ENCODE data around the gene POLR3B.
"Not testable (repeated sequence)": the region's sequence is repeated elsewhere in the genome, so short reads cannot be mapped to it uniquely, and the experiment has no call there.

Gene POLR3B

GRCh38 chr12:106452309-106452708 is 94.8 kb downstream of the POLR3B start:
- no peak overlapping the region for H3K4me3 Mint-ChIP-seq
- no peaks in the 10 kb centered on the region for H3K9me3 Mint-ChIP-seq
- H3K27me3 Mint-ChIP-seq, result no peaks in the 10 kb centered on the region
- H3K27ac Mint-ChIP-seq, result no peak overlapping the region
- peaks cover 53% of the 10 kb centered on the region for H3K36me3 Mint-ChIP-seq (ENCODE audit: low read depth)
- no peaks in the 10 kb centered on the region for H3K4me1 Mint-ChIP-seq (ENCODE audit: low read depth)

GRCh38 chr12:106455111-106455510 is 97.6 kb downstream of the POLR3B start:
- no peaks in the 10 kb centered on the region for H3K9me3 Mint-ChIP-seq
- H3K27ac Mint-ChIP-seq, result no peak overlapping the region
- H3K4me3 Mint-ChIP-seq, result no peak overlapping the region
- no peaks in the 10 kb centered on the region for H3K27me3 Mint-ChIP-seq
- H3K4me1 Mint-ChIP-seq (ENCODE audit: low read depth), result no peaks in the 10 kb centered on the region
- H3K36me3 Mint-ChIP-seq (ENCODE audit: low read depth), result peaks cover 56% of the 10 kb centered on the region

DNA sequence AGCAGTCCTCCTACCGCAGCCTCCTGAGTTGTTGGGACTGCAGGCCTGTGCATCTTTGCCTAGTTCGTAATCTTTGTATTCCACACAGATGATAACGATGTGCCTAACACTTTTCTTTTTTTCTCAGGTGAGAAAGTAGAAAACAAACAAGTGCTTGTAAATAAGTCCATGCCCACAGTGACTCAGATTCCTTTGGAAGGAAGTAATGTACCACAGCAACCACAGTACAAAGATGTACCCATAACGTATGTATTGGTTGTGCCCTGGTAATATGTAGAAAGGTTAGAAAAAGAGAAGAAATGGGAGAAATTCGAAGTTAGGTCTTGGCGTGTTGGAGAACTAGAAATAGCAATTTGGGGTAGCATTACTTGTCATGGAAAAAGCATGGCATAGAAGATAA is 101.6 kb downstream of the POLR3B start:
- Mint-ChIP-seq H3K9me3 (no peaks in the 10 kb centered on the region), H3K27me3 (no peaks in the 10 kb centered on the region), H3K4me1 (ENCODE audit: low read depth) (peaks cover 6% of the 10 kb centered on the region), H3K4me3 (no peak overlapping the region), H3K27ac (no peak overlapping the region), H3K36me3 (ENCODE audit: low read depth) (peaks cover 69% of the 10 kb centered on the region)

DNA sequence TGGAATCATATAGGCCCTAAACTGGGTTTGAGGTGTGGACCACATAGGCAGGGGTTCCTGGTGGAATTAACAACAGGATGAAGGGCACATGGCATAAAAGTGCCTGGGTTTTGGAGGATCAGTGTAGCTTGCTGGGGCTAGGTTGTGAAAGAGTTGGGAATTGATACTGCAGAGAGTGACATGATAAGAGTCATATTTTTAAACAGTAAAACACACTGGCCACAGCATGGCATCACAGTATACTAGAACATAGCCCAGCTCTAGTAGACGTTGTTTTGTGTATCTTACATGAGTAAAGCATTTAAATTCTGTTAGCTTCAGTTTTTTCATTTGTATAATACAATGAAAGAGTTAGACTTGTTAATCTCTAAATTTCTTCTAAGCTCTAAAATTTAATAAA is 102.0 kb downstream of the POLR3B start:
- Mint-ChIP-seq H3K27ac (no peak overlapping the region), H3K27me3 (no peaks in the 10 kb centered on the region), H3K4me1 (ENCODE audit: low read depth) (peaks cover 6% of the 10 kb centered on the region), H3K36me3 (ENCODE audit: low read depth) (peaks cover 67% of the 10 kb centered on the region), H3K9me3 (no peaks in the 10 kb centered on the region), H3K4me3 (no peak overlapping the region)

- no peak overlapping the region for H3K27ac Mint-ChIP-seq
- no peaks in the 10 kb centered on the region for H3K9me3 Mint-ChIP-seq
- peaks cover 6% of the 10 kb centered on the region for H3K4me1 Mint-ChIP-seq (ENCODE audit: low read depth)
- peaks cover 67% of the 10 kb centered on the region for H3K36me3 Mint-ChIP-seq (ENCODE audit: low read depth)
- no peak overlapping the region for H3K4me3 Mint-ChIP-seq
- no peaks in the 10 kb centered on the region for H3K27me3 Mint-ChIP-seq
Observed at GRCh38 chr12:106461730-106462129, 104.2 kb downstream of the POLR3B start.

DNA sequence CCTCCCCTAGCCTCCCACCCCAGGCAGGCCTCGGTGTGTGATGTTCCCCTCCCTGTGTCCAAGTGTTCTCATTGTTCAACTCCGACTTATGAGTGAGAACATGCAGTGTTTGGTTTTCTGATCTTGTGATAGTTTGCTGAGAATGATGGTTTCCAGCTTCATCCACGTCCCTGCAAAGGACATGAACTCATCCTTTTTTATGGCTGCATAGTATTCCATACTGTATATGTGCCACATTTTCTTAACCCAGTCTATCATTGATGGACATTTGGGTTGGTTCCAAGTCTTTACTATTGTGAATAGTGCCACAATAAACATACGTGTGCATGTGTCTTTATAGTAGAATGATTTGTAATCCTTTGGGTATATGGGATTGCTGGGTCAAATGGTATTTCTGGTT is 108.1 kb downstream of the POLR3B start:
- not testable (repeated sequence) for H3K4me3 Mint-ChIP-seq; H3K27me3 Mint-ChIP-seq; H3K9me3 Mint-ChIP-seq; H3K4me1 Mint-ChIP-seq (ENCODE audit: low read depth); H3K27ac Mint-ChIP-seq
- peaks cover 78% of the 10 kb centered on the region for H3K36me3 Mint-ChIP-seq (ENCODE audit: low read depth)

DNA sequence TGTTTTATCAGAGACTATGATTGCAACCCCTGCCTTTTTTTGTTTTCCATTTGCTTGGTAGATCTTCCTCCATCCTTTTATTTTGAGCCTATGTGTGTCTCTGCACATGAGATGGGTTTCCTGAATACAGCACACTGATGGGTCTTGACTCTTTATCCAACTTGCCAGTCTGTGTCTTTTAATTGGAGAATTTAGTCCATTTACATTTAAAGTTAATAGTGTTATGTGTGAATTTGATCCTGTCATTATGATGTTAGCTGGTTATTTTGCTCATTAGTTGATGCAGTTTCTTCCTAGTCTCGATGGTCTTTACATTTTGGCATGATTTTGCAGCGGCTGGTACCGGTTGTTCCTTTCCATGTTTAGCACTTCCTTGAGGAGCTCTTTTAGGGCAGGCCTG is 118.1 kb downstream of the POLR3B start:
- peaks cover 23% of the 10 kb centered on the region for H3K36me3 Mint-ChIP-seq (ENCODE audit: low read depth)
- not testable (repeated sequence) for H3K4me1 Mint-ChIP-seq (ENCODE audit: low read depth); H3K27ac Mint-ChIP-seq; H3K4me3 Mint-ChIP-seq; H3K27me3 Mint-ChIP-seq; H3K9me3 Mint-ChIP-seq

GRCh38 chr12:106477627-106478026 is 120.1 kb downstream of the POLR3B start:
- not testable (repeated sequence) for H3K4me3 Mint-ChIP-seq; H3K4me1 Mint-ChIP-seq (ENCODE audit: low read depth); H3K27ac Mint-ChIP-seq; H3K27me3 Mint-ChIP-seq; H3K9me3 Mint-ChIP-seq
- peaks cover 24% of the 10 kb centered on the region for H3K36me3 Mint-ChIP-seq (ENCODE audit: low read depth)

GRCh38 chr12:106480251-106480650 is 122.7 kb downstream of the POLR3B start:
- Mint-ChIP-seq H3K9me3 (no peaks in the 10 kb centered on the region), H3K36me3 (ENCODE audit: low read depth) (peaks cover 36% of the 10 kb centered on the region), H3K27me3 (no peaks in the 10 kb centered on the region), H3K4me3 (no peak overlapping the region), H3K4me1 (ENCODE audit: low read depth) (no peaks in the 10 kb centered on the region), H3K27ac (no peak overlapping the region)

- no peak overlapping the region for H3K27ac Mint-ChIP-seq
- no peak overlapping the region for H3K4me3 Mint-ChIP-seq
- H3K4me1 Mint-ChIP-seq (ENCODE audit: low read depth), result no peaks in the 10 kb centered on the region
- peaks cover 36% of the 10 kb centered on the region for H3K36me3 Mint-ChIP-seq (ENCODE audit: low read depth)
- no peaks in the 10 kb centered on the region for H3K9me3 Mint-ChIP-seq
- H3K27me3 Mint-ChIP-seq, result no peaks in the 10 kb centered on the region
Observed at GRCh38 chr12:106481246-106481645, 123.7 kb downstream of the POLR3B start.

- H3K4me3 Mint-ChIP-seq, result no peak overlapping the region
- H3K9me3 Mint-ChIP-seq, result no peaks in the 10 kb centered on the region
- no peaks in the 10 kb centered on the region for H3K4me1 Mint-ChIP-seq (ENCODE audit: low read depth)
- no peak overlapping the region for H3K27ac Mint-ChIP-seq
- H3K27me3 Mint-ChIP-seq, result no peaks in the 10 kb centered on the region
- H3K36me3 Mint-ChIP-seq (ENCODE audit: low read depth), result peaks cover 29% of the 10 kb centered on the region
Observed at GRCh38 chr12:106487664-106488063, 130.1 kb downstream of the POLR3B start.

DNA sequence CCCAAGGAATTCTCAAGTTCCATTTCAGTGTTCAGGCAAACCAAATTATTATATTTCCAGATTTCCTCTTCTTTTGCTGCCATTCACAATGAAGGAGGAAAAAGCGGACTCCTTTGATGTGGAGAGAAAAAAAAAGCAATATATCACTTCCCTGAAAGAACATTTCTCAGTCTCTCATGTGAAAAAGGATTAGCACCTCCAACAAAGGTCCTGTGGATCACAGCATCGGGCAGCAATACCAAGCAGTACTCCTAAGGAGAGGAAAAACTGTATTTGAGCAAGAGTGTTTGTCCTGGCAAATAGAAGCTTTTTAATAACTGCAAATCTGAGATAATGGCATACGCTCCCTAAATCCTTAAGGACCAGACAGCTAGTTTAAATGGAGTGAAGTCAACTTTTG is 131.3 kb downstream of the POLR3B start:
- H3K27me3 Mint-ChIP-seq, result no peaks in the 10 kb centered on the region
- H3K27ac Mint-ChIP-seq, result no peak overlapping the region

DNA sequence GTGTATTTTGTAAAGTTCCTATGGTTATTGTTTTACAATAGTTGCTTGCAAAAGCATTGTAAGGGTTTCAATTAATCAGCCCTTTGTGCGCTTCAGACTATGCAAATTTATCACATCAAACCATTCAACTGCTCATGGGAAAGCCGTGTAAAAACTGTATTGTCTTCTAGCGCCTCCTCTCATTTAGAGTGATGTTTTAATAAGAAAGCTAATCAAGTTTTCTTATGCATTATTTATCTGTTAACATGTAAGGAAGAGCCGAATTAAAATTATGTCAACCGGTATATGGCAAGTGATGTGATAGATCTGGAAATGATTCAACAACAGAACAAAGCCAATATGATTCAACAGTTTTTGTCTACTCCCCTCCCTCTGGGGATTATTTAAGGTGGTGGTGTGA is 132.7 kb downstream of the POLR3B start:
- H3K36me3 Mint-ChIP-seq (ENCODE audit: low read depth), result peaks cover 23% of the 10 kb centered on the region

More for the DNA sequence above, 131.3 kb downstream of the POLR3B start:
- peaks cover 25% of the 10 kb centered on the region for H3K36me3 Mint-ChIP-seq (ENCODE audit: low read depth)
- no peaks in the 10 kb centered on the region for H3K9me3 Mint-ChIP-seq
- H3K4me1 Mint-ChIP-seq (ENCODE audit: low read depth), result no peaks in the 10 kb centered on the region
- H3K4me3 Mint-ChIP-seq, result no peak overlapping the region

GRCh38 chr12:106492857-106493256 is 135.3 kb downstream of the POLR3B start:
- H3K27ac Mint-ChIP-seq, result no peak overlapping the region
- no peaks in the 10 kb centered on the region for H3K27me3 Mint-ChIP-seq
- no peaks in the 10 kb centered on the region for H3K4me1 Mint-ChIP-seq (ENCODE audit: low read depth)
- no peaks in the 10 kb centered on the region for H3K9me3 Mint-ChIP-seq
- peaks cover 34% of the 10 kb centered on the region for H3K36me3 Mint-ChIP-seq (ENCODE audit: low read depth)
- H3K4me3 Mint-ChIP-seq, result no peak overlapping the region

More for the DNA sequence above, 132.7 kb downstream of the POLR3B start:
- Mint-ChIP-seq H3K27ac (no peak overlapping the region), H3K9me3 (no peaks in the 10 kb centered on the region), H3K4me3 (no peak overlapping the region), H3K27me3 (no peaks in the 10 kb centered on the region), H3K4me1 (ENCODE audit: low read depth) (no peaks in the 10 kb centered on the region)

DNA sequence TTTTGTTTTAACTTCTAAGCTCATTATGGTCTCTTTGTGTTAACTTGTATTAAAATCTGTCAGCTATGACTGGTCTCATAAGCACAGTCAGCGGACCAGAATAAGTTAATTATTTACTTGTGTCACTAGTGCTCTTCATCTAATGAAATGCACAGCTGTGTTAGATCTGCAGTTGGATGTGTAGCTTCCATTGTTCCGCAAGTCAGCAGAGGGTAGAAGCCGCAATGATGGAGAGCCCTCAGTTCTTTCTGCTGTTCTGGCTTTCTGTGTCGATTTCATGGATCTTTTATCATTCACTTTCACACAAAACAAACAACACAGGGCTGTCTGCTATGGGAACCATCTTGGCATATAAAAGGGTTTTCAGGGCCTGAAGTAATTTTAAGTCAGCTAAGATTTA is 136.0 kb downstream of the POLR3B start:
- H3K4me3 Mint-ChIP-seq, result no peak overlapping the region
- no peaks in the 10 kb centered on the region for H3K4me1 Mint-ChIP-seq (ENCODE audit: low read depth)
- H3K9me3 Mint-ChIP-seq, result no peaks in the 10 kb centered on the region
- peaks cover 40% of the 10 kb centered on the region for H3K36me3 Mint-ChIP-seq (ENCODE audit: low read depth)
- H3K27me3 Mint-ChIP-seq, result no peaks in the 10 kb centered on the region
- H3K27ac Mint-ChIP-seq, result no peak overlapping the region

DNA sequence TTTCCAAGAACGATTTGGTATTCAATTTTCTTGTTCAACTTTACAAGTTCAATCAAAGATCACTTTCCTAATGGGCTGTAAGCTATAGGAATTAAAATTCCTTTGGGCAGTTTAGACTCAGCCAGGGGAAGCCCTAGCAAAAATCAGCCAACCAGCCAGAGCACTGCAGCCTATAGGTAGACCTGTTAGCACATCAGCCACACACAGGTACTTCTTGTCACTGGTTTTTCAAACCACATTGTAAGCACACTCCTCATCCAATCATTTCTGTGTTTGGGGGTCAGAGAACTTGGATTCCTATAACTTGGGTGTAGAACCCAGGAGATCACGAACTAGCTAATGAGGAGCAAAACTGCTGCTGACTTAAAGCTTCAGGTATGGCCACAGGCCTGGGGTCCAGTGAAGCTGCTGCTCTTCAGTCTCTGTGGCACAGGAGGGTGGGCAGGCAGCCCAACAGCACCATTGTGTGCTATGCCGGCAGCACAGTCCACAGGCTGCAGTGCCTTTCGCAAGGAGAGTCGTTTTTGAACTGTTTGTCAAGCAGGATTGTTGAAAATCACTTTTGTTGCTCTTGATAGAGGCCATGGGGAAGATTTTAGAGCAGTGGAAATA is 137.9 kb downstream of the POLR3B start:
- no peak overlapping the region for H3K27ac Mint-ChIP-seq
- H3K9me3 Mint-ChIP-seq, result no peaks in the 10 kb centered on the region
- no peak overlapping the region for H3K4me3 Mint-ChIP-seq
- no peaks in the 10 kb centered on the region for H3K4me1 Mint-ChIP-seq (ENCODE audit: low read depth)
- no peaks in the 10 kb centered on the region for H3K27me3 Mint-ChIP-seq
- H3K36me3 Mint-ChIP-seq (ENCODE audit: low read depth), result peaks cover 51% of the 10 kb centered on the region
